Measurements from ENCODE around the gene TMEM31.

- no peak for TF ChIP-seq CTCF (conservative IDR thresholded peaks at IDR 0.05; ENCODE audit: low read depth, low read length)
- no peak for TF ChIP-seq POLR2A (IDR thresholded peaks at IDR 0.05; ENCODE audit: low read depth, low read length)
- TF ChIP-seq MAZ (IDR thresholded peaks at IDR 0.05; ENCODE audit: borderline replicate concordance, low read depth, low read length) = no peak
- no peak for TF ChIP-seq CHD1 (IDR thresholded peaks at IDR 0.05; ENCODE audit: low read depth, low read length)
- TF ChIP-seq CEBPB (IDR thresholded peaks at IDR 0.05; ENCODE audit: low read depth, low read length) = no peak
- TF ChIP-seq FOS (IDR thresholded peaks at IDR 0.05; ENCODE audit: low read depth, low read length) = no peak
- no peak for TF ChIP-seq MAFK (IDR thresholded peaks at IDR 0.05; ENCODE audit: low read depth, low read length)
- no peak for TF ChIP-seq RAD21 (IDR thresholded peaks at IDR 0.05; ENCODE audit: low read length)
- no peak for TF ChIP-seq MXI1 (IDR thresholded peaks at IDR 0.05; ENCODE audit: borderline replicate concordance, low read depth, low read length)
- no peak for TF ChIP-seq RFX5 (IDR thresholded peaks at IDR 0.05; ENCODE audit: low read depth, low read length)
Measured at GRCh38 chrX:103663981-103664762, 46.5 kb upstream of the TMEM31 start.

Measured in IMR-90 (cell line).